Uterus (tissue), 2 donors: ENCODE measurements around the gene BRAF.

Experiments
- POLR2A ChIP-seq, 2 donors: fragments of 450-650 bp; IDR thresholded peaks; one replicate each; pipeline ENCODE4 v1.6.1; 2016; ENCODE audit warnings: antibody characterized with exemption in 2 of 2, mild to moderate bottlenecking in 1 of 2, moderate library complexity in 1 of 2
- TF ChIP-seq, protein P1 (sequence below), 4 experiments: fragments of 200-600 bp in 2 of 4; fragments of 450-650 bp in 2 of 4; sonication (generic) in 2 of 4; IDR thresholded peaks; one replicate each; pipeline ENCODE4 v1.5.1; 2016 to 2019; ENCODE audit warnings: antibody characterized with exemption in 4 of 4, mild to moderate bottlenecking in 2 of 4, moderate library complexity in 1 of 4

DNA sequence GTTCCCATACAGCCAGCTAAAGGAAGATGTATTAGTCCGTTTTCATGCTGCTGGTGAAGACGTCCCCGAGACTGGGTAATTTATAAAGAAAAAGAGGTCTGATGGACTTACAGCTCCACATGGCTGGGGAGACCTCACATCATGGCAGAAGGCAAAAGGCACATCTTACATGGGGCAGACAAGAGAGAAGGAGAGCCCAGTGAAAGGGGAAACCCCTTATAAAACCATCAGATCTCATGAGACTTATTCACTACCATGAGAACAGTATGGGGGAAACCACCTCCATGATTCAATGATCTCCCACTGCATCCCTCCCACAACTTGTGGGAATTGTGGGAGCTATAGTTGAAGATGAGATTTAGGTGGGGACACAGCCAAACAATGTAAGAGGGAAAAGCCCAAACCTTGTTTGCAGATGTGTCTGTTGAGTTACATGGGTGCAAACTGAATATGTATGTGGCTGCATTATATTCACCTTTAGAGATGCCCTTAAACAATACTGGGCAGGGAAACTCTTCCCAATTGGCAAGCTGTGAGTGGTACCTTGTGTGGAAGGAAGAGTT, 13.1 kb upstream of the BRAF start:
- no peak for TF ChIP-seq POLR2A (IDR thresholded peaks at IDR 0.05)
- TF ChIP-seq, protein P1, sequence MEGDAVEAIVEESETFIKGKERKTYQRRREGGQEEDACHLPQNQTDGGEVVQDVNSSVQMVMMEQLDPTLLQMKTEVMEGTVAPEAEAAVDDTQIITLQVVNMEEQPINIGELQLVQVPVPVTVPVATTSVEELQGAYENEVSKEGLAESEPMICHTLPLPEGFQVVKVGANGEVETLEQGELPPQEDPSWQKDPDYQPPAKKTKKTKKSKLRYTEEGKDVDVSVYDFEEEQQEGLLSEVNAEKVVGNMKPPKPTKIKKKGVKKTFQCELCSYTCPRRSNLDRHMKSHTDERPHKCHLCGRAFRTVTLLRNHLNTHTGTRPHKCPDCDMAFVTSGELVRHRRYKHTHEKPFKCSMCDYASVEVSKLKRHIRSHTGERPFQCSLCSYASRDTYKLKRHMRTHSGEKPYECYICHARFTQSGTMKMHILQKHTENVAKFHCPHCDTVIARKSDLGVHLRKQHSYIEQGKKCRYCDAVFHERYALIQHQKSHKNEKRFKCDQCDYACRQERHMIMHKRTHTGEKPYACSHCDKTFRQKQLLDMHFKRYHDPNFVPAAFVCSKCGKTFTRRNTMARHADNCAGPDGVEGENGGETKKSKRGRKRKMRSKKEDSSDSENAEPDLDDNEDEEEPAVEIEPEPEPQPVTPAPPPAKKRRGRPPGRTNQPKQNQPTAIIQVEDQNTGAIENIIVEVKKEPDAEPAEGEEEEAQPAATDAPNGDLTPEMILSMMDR (IDR thresholded peaks at IDR 0.05), result no peak
